ENCODE results near the gene GXYLT2.
"Not testable (repeated sequence)": the region's sequence is repeated elsewhere in the genome, so short reads cannot be mapped to it uniquely, and the experiment has no call there.

The GXYLT2 gene

GRCh38 chr3:72973786-72974185 lies 85.9 kb downstream of the GXYLT2 start:
- no peak for DNase-seq (ENCODE audit: low spot score)

GRCh38 chr3:72974956-72975355 lies 87.1 kb downstream of the GXYLT2 start:
- no peak for DNase-seq (ENCODE audit: low spot score)

- peak; percentile 65 for DNase-seq (ENCODE audit: low spot score)
Observed at GRCh38 chr3:72976281-72976741, 88.5 kb downstream of the GXYLT2 start.

- no peak for DNase-seq (ENCODE audit: low spot score)
Observed at GRCh38 chr3:72977060-72977808, 89.4 kb downstream of the GXYLT2 start.

- no peak for DNase-seq (ENCODE audit: low spot score)
Observed at GRCh38 chr3:72982609-72983366, 94.9 kb downstream of the GXYLT2 start.

GRCh38 chr3:72985576-72985975 lies 97.7 kb downstream of the GXYLT2 start:
- no peak for DNase-seq (ENCODE audit: low spot score)

- no peak for DNase-seq (ENCODE audit: low spot score)
Observed at GRCh38 chr3:72990701-72991395, 103.0 kb downstream of the GXYLT2 start.

- DNase-seq (ENCODE audit: low spot score), result no peak
Observed at GRCh38 chr3:72991522-72991921, 103.7 kb downstream of the GXYLT2 start.

GRCh38 chr3:72993391-72993790 lies 105.5 kb downstream of the GXYLT2 start:
- DNase-seq (ENCODE audit: low spot score), result no peak

- DNase-seq (ENCODE audit: low spot score), result no peak
Observed at GRCh38 chr3:72995337-72995736, 107.5 kb downstream of the GXYLT2 start.

GRCh38 chr3:72996121-72996472 lies 108.3 kb downstream of the GXYLT2 start:
- no peak for DNase-seq (ENCODE audit: low spot score)

GRCh38 chr3:72996473-72997333 lies 108.9 kb downstream of the GXYLT2 start, which contains the start of gene PPP4R2:
Gene PPP4R2, plus strand, starts transcription at chr3:72996811. Its CDS starts 227 bp downstream, at chr3:72997038.
- peak; percentile 95 for DNase-seq (ENCODE audit: low spot score)

GRCh38 chr3:72997421-72997961 lies 109.6 kb downstream of the GXYLT2 start:
- DNase-seq (ENCODE audit: low spot score), result peak; percentile 51

- DNase-seq (ENCODE audit: low spot score), result no peak
Observed at GRCh38 chr3:72998466-72998865, 110.6 kb downstream of the GXYLT2 start.

GRCh38 chr3:72999951-73000350 lies 112.1 kb downstream of the GXYLT2 start:
- no peak for DNase-seq (ENCODE audit: low spot score)

- DNase-seq (ENCODE audit: low spot score), result not testable (repeated sequence)
Observed at GRCh38 chr3:73003050-73003449, 115.2 kb downstream of the GXYLT2 start.

- no peak for DNase-seq (ENCODE audit: low spot score)
Observed at GRCh38 chr3:73004316-73004715, 116.5 kb downstream of the GXYLT2 start.

- DNase-seq (ENCODE audit: low spot score), result no peak
Observed at GRCh38 chr3:73007992-73008712, 120.3 kb downstream of the GXYLT2 start.

GRCh38 chr3:73009008-73009407 lies 121.2 kb downstream of the GXYLT2 start:
- DNase-seq (ENCODE audit: low spot score), result no peak

GRCh38 chr3:73009750-73010149 lies 121.9 kb downstream of the GXYLT2 start:
- no peak for DNase-seq (ENCODE audit: low spot score)

- no peak for DNase-seq (ENCODE audit: low spot score)
Observed at GRCh38 chr3:73010158-73010557, 122.3 kb downstream of the GXYLT2 start.

All from GM03348 (cell line).